GM12801 (cell line): ENCODE data around the gene NANS.

ENCODE experiments used
- TF ChIP-seq, protein P1 (sequence below): IDR thresholded peaks from one replicate; pipeline ENCODE4 v1.5.1; 2011; ENCODE audit warnings: control low read depth; ENCODE audit not compliant: insufficient read length; ENCODE audit errors: extremely low read depth

The NANS gene

DNA sequence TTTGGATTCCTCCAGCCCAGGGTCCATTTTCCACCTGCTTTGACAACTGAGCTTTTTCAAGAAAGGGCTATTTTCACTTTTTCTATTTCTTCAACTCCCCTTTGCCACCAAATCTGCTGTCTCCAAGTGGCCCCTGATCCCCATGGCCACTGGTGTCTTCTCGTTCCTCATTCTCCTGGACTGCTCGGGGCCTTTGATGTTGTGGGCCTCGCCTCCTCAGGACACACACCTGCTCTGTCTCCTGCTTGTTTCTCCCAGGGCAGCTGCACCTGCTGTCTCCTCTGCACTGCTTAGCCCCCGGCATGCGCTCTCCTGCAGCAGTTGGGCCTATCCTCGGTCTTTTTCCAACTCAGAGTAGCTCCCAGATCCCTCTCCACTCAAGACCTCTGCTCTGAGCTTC lies 16.3 kb upstream of the NANS start:
- TF ChIP-seq, protein P1, sequence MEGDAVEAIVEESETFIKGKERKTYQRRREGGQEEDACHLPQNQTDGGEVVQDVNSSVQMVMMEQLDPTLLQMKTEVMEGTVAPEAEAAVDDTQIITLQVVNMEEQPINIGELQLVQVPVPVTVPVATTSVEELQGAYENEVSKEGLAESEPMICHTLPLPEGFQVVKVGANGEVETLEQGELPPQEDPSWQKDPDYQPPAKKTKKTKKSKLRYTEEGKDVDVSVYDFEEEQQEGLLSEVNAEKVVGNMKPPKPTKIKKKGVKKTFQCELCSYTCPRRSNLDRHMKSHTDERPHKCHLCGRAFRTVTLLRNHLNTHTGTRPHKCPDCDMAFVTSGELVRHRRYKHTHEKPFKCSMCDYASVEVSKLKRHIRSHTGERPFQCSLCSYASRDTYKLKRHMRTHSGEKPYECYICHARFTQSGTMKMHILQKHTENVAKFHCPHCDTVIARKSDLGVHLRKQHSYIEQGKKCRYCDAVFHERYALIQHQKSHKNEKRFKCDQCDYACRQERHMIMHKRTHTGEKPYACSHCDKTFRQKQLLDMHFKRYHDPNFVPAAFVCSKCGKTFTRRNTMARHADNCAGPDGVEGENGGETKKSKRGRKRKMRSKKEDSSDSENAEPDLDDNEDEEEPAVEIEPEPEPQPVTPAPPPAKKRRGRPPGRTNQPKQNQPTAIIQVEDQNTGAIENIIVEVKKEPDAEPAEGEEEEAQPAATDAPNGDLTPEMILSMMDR, result no peak

DNA sequence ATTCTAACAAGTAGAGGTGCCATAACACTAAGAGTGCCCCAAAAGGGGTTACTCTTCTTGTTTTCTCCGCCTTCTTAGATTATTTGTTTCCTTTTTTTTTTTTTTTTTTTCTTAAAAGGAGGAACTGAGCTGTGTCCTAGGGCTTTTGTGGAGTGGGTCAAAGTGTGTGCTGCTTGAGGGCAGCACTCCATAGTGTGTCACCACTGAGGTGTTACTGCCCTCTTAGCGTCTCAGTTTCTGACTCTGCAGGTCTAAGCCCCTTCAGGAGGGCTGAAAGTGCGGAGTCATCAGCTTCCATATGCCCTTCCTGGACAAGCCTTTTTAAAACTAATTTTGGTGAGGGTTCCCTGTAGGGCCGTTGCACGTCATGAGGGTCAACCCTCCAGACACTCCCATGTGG lies 12.6 kb upstream of the NANS start:
- TF ChIP-seq, protein P1, result no peak

DNA sequence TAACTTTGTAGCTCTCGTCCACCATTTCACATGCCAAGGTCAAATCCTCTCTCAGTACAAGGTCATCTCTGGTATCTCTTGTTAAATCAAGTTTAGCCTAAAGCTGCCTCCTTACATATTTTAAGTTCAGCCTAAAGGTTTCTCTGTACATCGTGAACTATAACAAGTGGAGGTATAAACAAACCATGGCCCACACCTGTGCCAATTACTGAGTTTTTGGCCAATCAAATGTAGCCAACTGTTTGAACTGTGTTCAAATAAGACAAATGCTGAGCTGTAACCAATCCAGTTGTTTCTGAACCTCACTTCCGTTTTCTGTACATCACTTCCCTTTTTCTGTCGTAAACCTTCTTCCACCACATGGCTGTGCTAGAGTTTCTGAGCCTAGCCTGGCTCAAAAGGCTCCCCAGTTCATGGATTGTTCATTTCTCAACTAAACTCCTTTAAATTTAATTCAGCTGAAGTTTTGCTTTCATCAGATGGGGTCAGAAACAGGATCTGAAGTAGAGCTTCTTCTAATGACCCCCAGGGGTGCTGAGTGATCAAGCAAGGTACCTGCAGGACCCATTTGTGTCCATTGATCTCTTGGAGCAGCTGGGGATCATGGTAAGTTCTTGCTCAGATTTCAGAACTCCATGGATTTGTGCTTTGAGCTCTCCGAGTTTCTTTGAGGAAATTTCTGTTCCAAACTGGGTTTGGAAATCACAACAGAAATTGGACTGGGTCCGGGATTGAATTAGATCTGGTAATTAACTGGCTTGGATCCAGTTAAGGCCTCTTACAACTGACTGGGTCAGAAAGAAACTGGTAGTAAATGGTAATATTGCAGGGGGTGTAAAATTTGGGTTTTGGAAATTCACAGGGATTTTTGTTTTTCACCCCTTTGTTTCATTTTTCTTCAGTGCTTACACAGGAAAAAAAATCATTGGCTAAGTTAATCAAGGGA lies 11.0 kb upstream of the NANS start:
- TF ChIP-seq, protein P1, result no peak

DNA sequence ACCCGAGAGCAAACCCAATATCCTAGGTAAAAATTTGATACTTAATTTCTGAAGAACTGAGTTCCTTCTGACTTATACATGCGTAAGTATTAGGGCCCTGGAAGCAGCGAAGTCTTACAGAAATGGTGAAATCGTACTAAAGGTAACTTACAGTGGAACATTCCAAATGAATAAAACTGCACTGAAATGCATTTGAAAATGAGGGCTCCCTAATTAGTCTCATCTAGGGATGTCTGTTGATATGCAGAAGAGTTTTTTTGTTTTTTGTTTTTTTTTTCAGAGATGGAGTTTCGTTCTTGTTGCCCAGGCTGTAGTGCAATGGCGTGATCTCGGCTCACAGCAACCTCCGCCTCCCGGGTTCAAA lies 10.4 kb upstream of the NANS start:
- TF ChIP-seq, protein P1, result no peak

DNA sequence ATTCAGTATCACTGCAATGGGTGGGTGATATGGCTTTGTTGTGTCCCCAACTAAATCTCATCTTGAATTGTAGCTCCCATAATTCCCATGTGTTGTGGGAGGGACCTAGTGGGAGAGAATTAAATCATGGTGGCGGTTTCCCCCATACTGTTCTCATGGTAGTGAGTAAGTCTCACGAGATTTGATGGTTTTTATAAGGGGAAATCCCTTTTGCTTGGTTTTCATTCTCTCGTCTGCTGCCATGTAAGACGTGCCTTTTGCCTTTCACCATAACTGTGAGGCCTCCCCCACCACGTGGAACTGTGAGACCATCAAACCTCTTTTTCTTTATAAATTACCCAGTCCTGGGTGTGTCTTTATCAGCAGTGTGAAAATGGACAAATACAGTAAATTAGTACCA lies 9.5 kb upstream of the NANS start:
- TF ChIP-seq, protein P1, result no peak

DNA sequence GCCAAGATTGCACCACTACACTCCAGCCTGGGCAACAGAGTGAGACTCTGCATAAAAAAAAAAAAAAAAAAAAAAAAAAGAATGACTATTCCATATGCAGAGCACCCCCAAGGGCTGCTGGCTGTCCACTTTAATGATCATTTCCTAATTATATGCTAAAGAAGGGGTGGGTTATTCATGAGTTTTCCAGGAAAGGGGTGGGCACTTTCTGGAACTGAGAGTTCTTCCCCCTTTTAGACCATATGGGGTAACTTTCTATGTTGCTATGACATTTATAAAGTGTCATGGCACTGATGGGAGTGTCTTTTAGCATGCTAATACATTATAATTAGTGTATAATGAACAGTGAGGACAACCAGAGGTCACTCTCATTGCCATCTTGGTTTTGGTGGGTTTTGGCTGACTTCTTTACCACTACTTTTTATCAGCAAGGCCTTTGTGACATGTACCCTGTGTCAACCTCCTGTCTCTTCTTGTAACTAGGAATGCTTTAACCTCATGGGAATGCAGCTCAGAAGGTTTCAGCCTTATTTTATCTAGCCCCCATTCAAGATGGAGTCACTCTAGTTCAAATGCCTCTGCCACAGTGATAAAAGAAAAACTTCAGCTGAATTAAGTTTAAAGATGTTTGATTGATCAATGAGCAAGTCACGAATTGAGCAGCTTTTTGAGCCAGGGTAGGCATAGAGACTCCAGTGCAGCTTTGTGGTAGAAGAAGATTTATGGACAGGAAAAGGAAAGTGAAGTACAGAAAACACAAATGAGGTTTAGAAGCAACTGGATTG lies 7.1 kb upstream of the NANS start:
- TF ChIP-seq, protein P1, result no peak

DNA sequence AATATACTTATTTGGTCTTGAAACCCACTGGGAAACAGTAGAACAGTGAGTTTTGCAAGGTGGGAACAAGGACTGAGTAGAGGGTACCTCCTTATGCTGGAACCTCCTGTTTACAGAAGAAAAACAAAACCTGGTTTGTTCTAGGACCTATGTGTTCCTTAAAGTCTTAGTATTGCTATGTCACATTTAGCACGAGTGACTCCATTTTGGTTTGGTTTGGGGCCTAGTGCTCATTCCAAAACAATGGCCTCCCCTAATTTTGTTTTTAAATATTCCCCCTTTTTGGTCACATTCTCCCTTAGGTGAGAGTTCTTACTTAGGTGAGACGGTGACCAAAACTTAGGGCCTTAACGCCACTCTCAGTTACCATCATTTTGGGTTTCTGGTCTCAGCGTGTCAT lies 6.2 kb upstream of the NANS start:
- TF ChIP-seq, protein P1, result no peak
